Measurements from ENCODE around the gene PPARG.
"Not testable (repeated sequence)": the region's sequence is repeated elsewhere in the genome, so short reads cannot be mapped to it uniquely, and the experiment has no call there.

PPARG gene

GRCh38 chr3:12279591-12280326 lies 9.1 kb upstream of the PPARG start:
- DNase-seq (ENCODE audit: low read depth in 2 of 2): no peak

DNA sequence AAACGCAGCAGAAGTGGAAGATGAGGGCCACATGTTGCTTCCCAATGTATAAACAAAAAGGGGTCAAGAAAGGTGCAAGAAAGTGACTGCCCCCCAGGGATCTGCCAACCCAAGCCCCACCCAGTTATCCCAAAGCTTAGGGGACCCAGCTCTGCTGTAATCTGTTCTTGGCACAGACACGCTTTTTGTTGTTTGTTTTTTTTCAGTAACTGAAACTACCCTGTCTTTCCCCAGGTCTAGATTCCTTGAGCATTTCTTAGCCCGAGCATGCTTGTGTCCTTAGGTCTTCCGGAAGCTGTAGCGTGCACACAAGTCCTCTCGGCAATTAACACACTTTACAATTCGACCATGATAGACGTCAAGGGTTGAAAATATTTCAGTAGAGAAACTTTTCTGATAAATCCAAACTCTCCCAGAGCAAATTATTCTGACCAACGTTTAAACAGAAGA lies 8.5 kb upstream of the PPARG start:
- no peak for DNase-seq (ENCODE audit: low read depth in 2 of 2)

- DNase-seq (ENCODE audit: low read depth in 2 of 2): no peak
Measured at GRCh38 chr3:12284591-12284990, 4.3 kb upstream of the PPARG start.

GRCh38 chr3:12285003-12285555 lies 3.8 kb upstream of the PPARG start:
- DNase-seq (ENCODE audit: low read depth in 2 of 2): no peak

- not testable (repeated sequence) for DNase-seq (ENCODE audit: low read depth in 2 of 2)
Measured at GRCh38 chr3:12285779-12286178, 3.1 kb upstream of the PPARG start.

- no peak for DNase-seq (ENCODE audit: low read depth in 2 of 2)
Measured at GRCh38 chr3:12286504-12286903, 2.4 kb upstream of the PPARG start.

DNA sequence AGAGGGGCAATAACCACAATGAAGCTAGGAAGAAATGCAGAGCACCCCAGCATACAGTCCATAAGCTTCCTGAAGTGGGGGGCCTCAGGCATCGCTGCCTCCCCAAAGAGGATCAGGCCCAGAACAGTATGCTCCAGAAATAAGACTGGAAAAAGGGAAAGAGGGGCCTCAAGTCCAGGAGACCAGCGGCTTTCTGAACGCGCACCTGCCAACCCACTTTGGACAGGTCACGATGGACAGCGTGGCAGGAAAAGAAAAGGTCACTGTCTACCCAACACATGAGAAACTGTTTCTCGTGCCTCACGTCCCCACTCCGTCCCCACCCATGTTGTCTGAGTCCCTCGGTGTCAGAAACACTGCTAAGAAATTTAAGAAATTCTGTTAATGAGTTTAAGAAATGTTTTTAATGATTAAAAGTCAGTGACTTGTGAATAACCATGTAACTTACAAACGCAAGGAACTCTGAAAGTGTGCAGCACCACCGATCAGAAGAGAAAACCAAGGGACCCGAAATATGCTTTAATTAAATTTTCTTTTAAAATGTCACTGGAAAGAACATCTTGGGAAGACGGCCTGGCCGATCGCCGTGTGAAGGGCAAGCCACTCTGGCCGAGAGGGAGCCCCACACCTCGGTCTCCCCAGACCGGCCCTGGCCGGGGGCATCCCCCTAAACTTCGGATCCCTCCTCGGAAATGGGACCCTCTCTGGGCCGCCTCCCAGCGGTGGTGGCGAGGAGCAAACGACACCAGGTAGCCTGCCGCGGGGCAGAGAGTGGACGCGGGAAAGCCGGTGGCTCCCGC lies 1.7 kb upstream of the PPARG start:
- DNase-seq (ENCODE audit: low read depth in 2 of 2): no peak

DNA sequence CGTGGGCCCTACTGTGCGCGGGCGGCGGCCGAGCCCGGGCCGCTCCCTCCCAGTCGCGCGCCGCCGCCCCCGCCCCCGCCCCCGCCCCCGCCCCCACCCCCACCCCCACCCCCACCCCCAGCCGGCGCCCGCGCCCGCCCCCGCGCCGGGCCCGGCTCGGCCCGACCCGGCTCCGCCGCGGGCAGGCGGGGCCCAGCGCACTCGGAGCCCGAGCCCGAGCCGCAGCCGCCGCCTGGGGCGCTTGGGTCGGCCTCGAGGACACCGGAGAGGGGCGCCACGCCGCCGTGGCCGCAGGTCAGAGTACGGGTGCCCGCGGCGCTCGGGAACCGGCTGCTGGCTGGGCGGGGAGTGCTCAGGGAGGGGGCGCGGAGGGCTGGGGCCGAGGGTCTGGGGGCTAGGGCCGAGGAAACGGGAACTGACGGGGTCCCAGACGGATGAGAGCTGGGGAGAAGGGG lies 1.1 kb upstream of the PPARG start:
- DNase-seq (ENCODE audit: low read depth in 2 of 2): peak in 1 of 2 donors; percentile 7

DNA sequence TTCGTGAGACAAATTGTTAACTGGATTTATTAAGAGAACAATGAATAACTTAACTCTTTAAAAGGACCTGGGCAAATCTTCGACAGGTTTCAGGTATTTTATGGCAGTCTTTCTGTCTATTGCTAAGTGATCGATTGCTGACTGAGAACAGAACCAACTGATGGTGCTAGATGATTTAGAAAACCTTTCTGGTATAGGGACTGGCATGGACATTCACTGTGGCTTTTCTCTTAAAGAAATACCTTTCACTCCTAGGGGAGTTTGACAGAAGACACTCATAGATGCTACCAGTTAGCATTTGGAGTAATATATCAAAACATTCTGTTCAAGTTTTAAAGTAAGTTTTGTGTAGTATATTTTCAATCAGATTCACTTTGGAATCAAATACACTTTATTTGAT lies 654 bp downstream of the PPARG start:
- no peak for DNase-seq (ENCODE audit: low read depth in 2 of 2)

GRCh38 chr3:12292770-12293169 lies 3.9 kb downstream of the PPARG start:
- DNase-seq (ENCODE audit: low read depth in 2 of 2): no peak

- no peak for DNase-seq (ENCODE audit: low read depth in 2 of 2)
Measured at GRCh38 chr3:12294885-12295580, 6.2 kb downstream of the PPARG start.

- DNase-seq (ENCODE audit: low read depth in 2 of 2): no peak
Measured at GRCh38 chr3:12296511-12296910, 7.6 kb downstream of the PPARG start.

DNA sequence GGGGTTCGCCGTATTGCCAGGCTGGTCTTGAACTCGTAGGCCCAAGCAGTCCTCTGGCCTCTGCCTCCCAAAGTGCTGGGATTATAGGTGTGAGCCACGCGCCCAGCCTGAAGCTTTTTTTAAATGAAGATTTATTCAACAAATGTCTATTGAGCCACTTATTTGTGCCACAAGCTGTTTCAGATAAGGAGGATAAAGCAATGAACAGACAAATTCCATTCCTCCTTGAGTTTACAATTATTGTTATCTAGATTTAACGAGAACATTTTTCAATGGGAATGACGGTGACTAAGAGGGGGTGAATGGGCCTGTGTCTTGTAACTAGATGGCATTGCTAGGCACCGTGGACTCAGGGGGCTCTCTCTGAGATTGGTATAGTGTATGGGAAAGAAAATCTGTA lies 10.2 kb downstream of the PPARG start:
- DNase-seq (ENCODE audit: low read depth in 2 of 2): no peak

- DNase-seq (ENCODE audit: low read depth in 2 of 2): no peak
Measured at GRCh38 chr3:12300137-12300536, 11.3 kb downstream of the PPARG start.

DNA sequence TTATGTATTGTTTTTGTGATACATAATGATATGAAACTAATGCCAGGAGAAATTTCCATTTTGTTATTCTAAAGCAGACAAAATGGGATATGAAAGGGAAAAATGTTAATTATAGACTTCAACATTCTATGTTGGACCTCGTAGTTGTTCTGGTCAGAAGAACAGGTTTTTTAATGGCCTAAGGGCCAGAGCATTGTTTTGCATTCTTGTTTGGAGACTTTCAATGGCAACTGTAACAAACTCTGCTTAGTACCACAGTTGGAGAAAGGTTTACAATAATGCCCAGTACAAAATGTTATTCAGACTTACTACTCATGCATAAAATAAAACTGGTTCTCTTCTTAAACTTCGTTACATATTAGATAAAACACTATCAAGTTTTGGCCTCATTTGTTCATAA lies 12.2 kb downstream of the PPARG start:
- DNase-seq (ENCODE audit: low read depth in 2 of 2): no peak

DNA sequence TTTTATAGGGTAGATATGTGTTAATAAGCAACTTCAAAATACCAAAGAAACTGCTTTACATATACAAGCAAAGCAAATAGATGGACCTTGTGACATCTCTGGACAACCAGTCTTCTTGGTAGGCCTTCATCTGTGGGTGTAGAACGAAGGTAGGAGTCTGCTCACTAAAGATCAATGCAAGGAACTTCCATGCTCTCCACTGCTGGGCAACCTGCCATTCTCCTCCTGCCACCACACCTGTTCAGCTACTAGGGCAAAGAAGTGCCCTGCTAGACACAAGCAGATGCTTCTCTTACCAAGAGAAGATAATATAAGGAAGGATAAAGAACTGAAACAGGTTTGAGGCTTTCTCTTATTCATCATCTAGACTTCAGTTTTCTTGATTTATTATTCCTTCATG lies 12.6 kb downstream of the PPARG start:
- no peak for DNase-seq (ENCODE audit: low read depth in 2 of 2)

DNA sequence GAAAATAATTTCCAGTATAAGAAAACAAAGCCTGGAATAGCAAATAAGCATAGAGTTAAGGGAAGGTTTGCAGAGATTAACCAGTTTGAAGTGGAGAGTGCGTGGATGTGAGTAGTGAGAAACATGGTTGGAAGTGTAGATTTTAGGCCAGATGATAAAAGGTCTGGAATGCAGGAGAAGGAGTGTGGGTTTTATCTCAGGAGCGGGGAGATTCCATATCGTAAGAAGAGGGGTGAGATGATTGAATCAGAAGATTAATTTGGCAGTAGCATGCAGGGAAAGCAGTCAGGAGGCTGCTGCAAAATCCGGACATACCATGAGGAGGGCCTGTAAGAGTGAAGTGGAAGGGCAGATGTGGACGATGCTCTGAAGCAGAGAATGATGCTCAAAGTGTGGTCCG lies 13.7 kb downstream of the PPARG start:
- no peak for DNase-seq (ENCODE audit: low read depth in 2 of 2)

GRCh38 chr3:12303534-12303933 lies 14.7 kb downstream of the PPARG start:
- DNase-seq (ENCODE audit: low read depth in 2 of 2): no peak

- DNase-seq (ENCODE audit: low read depth in 2 of 2): no peak
Measured at GRCh38 chr3:12303993-12304392, 15.1 kb downstream of the PPARG start.

DNA sequence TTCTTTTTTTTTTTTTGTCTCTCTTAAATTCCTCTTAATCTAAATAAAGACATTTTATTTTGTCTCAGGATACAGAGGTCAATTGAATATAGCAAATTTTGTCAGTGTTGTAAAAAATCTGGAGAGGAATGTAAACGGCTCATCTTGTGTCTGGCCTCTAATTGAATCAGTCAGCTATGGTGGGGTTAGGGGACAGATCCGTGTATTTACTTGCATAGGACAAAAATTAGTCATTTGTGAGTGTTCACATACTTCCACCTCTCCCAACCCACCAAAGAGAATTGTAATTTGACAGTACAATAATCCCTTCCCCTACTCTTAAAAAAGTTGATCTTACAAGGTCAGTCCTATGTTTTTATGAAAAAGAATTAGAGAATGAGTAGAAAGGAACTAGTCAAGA lies 18.3 kb downstream of the PPARG start:
- DNase-seq (ENCODE audit: low read depth in 2 of 2): no peak

- DNase-seq (ENCODE audit: low read depth in 2 of 2): no peak
Measured at GRCh38 chr3:12308517-12308916, 19.6 kb downstream of the PPARG start.

DNA sequence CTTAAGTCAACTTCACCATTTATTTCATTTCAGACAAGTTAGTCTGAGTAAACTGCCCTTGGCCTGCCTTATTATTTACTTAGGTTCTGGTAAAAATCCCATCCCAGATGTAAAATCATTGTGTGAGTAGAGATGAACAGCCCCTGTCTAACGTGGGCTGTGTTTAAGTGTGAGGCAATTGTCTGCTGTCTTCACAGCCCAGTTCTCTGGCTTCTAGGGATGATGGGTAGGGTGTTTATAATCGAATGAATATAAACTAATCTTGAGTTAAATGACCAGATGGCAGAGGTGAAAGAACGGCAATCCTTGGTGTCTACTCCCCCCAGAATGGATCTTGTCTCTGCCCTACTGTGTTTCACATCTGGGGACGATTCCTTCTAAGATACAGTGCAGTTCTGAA lies 20.8 kb downstream of the PPARG start:
- no peak for DNase-seq (ENCODE audit: low read depth in 2 of 2)
